WTC11 (cell line): ENCODE data around the gene OXER1. TPM values are rescaled to one million over a fixed set of nuclear protein-coding genes. Genes with fewer than 3 reads are reported as not detected.
A peak's percentile ranks its signal among the peaks of the same experiment; 100 is the strongest.

Source experiments
- ATAC-seq: fragments of 200-7000 bp; cut with Tn5 transposase; 2 replicates; pipeline ENCODE4 v1.10.0; 2021; ENCODE audit warnings: mild to moderate bottlenecking, moderate library complexity
- Bru-seq: library from RNA; stranded (reverse); fragments of 400-500 nt; gene quantifications from one replicate; lab custom pipeline; 2021; lab: Mats Ljungman, UMichigan
- CTCF ChIA-PET: fragments of 300-600 bp; sonication (Branson Sonifier 250); formaldehyde crosslinking; loops from one replicate; lab custom pipeline; 2021; ENCODE audit warnings: antibody characterized with exemption; lab: Charles Lee
- POLR2A ChIA-PET: fragments of 350-600 bp; sonication (Branson Sonifier 250); formaldehyde crosslinking; loops from one replicate; lab custom pipeline; 2021; ENCODE audit warnings: antibody characterized with exemption; lab: Charles Lee
- DNase-seq: peaks from one replicate; pipeline ENCODE4 v3.0.0; 2021; ENCODE audit warnings: low spot score
- H3K27ac Mint-ChIP-seq: 2 replicates; pipeline ENCODE4 v1.8.0; 2021; ENCODE audit warnings: mixed read lengths
- H3K27me3 Mint-ChIP-seq: 2 replicates; pipeline ENCODE4 v1.8.0; 2021; ENCODE audit warnings: low read depth, mild to moderate bottlenecking, moderate library complexity, mixed read lengths
- H3K36me3 Mint-ChIP-seq: 2 replicates; pipeline ENCODE4 v1.8.0; 2021; ENCODE audit warnings: mixed read lengths
- H3K4me1 Mint-ChIP-seq: 2 replicates; pipeline ENCODE4 v1.8.0; 2022; ENCODE audit warnings: mixed read lengths
- H3K4me3 Mint-ChIP-seq: 2 replicates; pipeline ENCODE4 v1.8.0; 2021; ENCODE audit warnings: mild to moderate bottlenecking, moderate library complexity, mixed read lengths
- H3K9me3 Mint-ChIP-seq: 2 replicates; pipeline ENCODE4 v1.8.0; 2021; ENCODE audit warnings: mixed read lengths
- AFF4 ChIP-seq: sonication (generic); formaldehyde crosslinking; IDR thresholded peaks from 2 replicates; pipeline ENCODE4 v1.8.1; 2023; ENCODE audit warnings: mild to moderate bottlenecking, missing genetic modification reagents, borderline replicate concordance
- ATF6 ChIP-seq: sonication (generic); formaldehyde crosslinking; IDR thresholded peaks from 2 replicates; pipeline ENCODE4 v1.8.1; 2023; ENCODE audit warnings: mild to moderate bottlenecking, missing genetic modification reagents
- CTCF ChIP-seq: fragments of 200-600 bp; IDR thresholded peaks from 2 replicates; pipeline ENCODE4 v1.8.0; 2022; ENCODE audit warnings: antibody characterized with exemption
- E2F1 ChIP-seq: sonication (generic); formaldehyde crosslinking; IDR thresholded peaks from 2 replicates; pipeline ENCODE4 v1.8.0; 2022; ENCODE audit warnings: mild to moderate bottlenecking, missing genetic modification reagents
- EMX1 ChIP-seq: fragments of 250-450 bp; sonication (Bioruptor Pico); IDR thresholded peaks from 2 replicates; pipeline ENCODE4 v1.8.0; 2021; ENCODE audit warnings: mild to moderate bottlenecking
- IRF2 ChIP-seq: sonication (generic); formaldehyde crosslinking; IDR thresholded peaks from 2 replicates; pipeline ENCODE4 v1.8.0; 2022; ENCODE audit warnings: low read depth, missing genetic modification reagents, borderline replicate concordance
- MAX ChIP-seq: sonication (generic); formaldehyde crosslinking; IDR thresholded peaks from 2 replicates; pipeline ENCODE4 v1.8.0; 2022; ENCODE audit warnings: mild to moderate bottlenecking, missing genetic modification reagents
- PRDM15 ChIP-seq: sonication (generic); formaldehyde crosslinking; IDR thresholded peaks from 2 replicates; pipeline ENCODE4 v1.8.0; 2022; ENCODE audit warnings: missing genetic modification reagents
- RORB ChIP-seq: fragments of 250-450 bp; sonication (Bioruptor Pico); IDR thresholded peaks from 2 replicates; pipeline ENCODE4 v1.9.0; 2021; ENCODE audit warnings: mild to moderate bottlenecking
- SMAD3 ChIP-seq: sonication (generic); formaldehyde crosslinking; IDR thresholded peaks from 2 replicates; pipeline ENCODE4 v1.8.0; 2022; ENCODE audit warnings: missing genetic modification reagents, mild to moderate bottlenecking, borderline replicate concordance
- TEAD1 ChIP-seq: sonication (generic); formaldehyde crosslinking; IDR thresholded peaks from 2 replicates; pipeline ENCODE4 v1.8.0; 2022; ENCODE audit warnings: mild to moderate bottlenecking, missing genetic modification reagents
- ZNF671 ChIP-seq: fragments of 250-450 bp; sonication (Bioruptor Pico); IDR thresholded peaks from 2 replicates; pipeline ENCODE4 v1.8.0; 2021; ENCODE audit warnings: mild to moderate bottlenecking
- long read RNA-seq, 3 experiments: library from RNA in 1 of 3; library from capped mRNA in 1 of 3; library from polyadenylated mRNA in 1 of 3; unstranded in 2 of 3; stranded (forward) in 1 of 3; transcript quantifications; one replicate each; pipeline ENCODE4 v2.0.0, GENCODE V29; 2021
- total RNA-seq: library from RNA; stranded (reverse); gene quantifications from 3 replicates; pipeline ENCODE4 v1.2.3, GENCODE V29; 2021

OXER1 gene
- 2.6 to 2.7 TPM (median 2.7 TPM) in 3 replicates for total RNA-seq
- percentile 28 among the genes with signal in this experiment for Bru-seq, nascent RNA
- long read RNA-seq, experiment 1, partial matches to known transcripts: 0 of 1 reads
- long read RNA-seq, experiment 1, other reads (novel, unspliced or antisense): 0 of 1 reads
- long read RNA-seq, experiment 2, partial matches to known transcripts: 0 of 1 reads
- long read RNA-seq, experiment 2, other reads (novel, unspliced or antisense): 0 of 1 reads
- long read RNA-seq, experiment 3: 0 reads

- CTCF ChIA-PET: no interaction called here
- POLR2A ChIA-PET: no interaction called here
- no peak for ATAC-seq
- Mint-ChIP-seq H3K4me1 (peaks cover 13% of the 10 kb centered on the region), H3K9me3 (no peaks in the 10 kb centered on the region), H3K4me3 (no peak within 1 kb of the TSS), H3K36me3 (peaks cover 3% of the 10 kb centered on the region; the same call in 1 of the 2 replicates), H3K27ac (peak within 1 kb of the TSS; percentile 57; the same call in 1 of the 2 replicates), H3K27me3 (no peaks in the 10 kb centered on the region)
- DNase-seq: no peak
- no peak for TF ChIP-seq ATF6 (CRISPR knock-in tag)
- no peak for TF ChIP-seq RORB (CRISPR knock-in tag)
- no peak for TF ChIP-seq EMX1 (CRISPR knock-in tag)
- no peak for TF ChIP-seq MAX (CRISPR knock-in tag)
- no peak for TF ChIP-seq AFF4 (CRISPR knock-in tag)
- no peak for TF ChIP-seq PRDM15 (CRISPR knock-in tag)
- TF ChIP-seq E2F1 (CRISPR knock-in tag): no peak
These were observed at the start of gene OXER1 for GRCh38 chr2:42764096-42764495. OXER1 (minus strand) TSS chr2:42764135; CDS start chr2:42764062, 73 bp downstream.

- DNase-seq (no peak), ATAC-seq (no peak)
- peak overlapping the region; percentile 51; the same call in 1 of the 2 replicates for H3K4me3 Mint-ChIP-seq
- no peak overlapping the region for H3K27ac Mint-ChIP-seq
- H3K4me1 Mint-ChIP-seq: peaks cover 18% of the 10 kb centered on the region
- ChIA-PET POLR2A (no interaction called here), CTCF (interaction anchor here (0.5 to 5.4 kb wide), 25 partner anchors 10 to 764 kb away, joined by 3 to 70 read pairs (median 3); partner anchors contain the start of gene HAAO)
- H3K9me3 Mint-ChIP-seq: peaks cover 23% of the 10 kb centered on the region
- H3K36me3 Mint-ChIP-seq: peaks cover 13% of the 10 kb centered on the region
- TF ChIP-seq TEAD1 (CRISPR knock-in tag) (no peak), ZNF671 (CRISPR knock-in tag) (no peak), SMAD3 (CRISPR knock-in tag) (no peak), IRF2 (CRISPR knock-in tag) (no peak), CTCF (peak; percentile 27; the same call in 1 of the 2 replicates)
- peaks cover 8% of the 10 kb centered on the region for H3K27me3 Mint-ChIP-seq
These were observed 49.1 kb upstream of the OXER1 start for GRCh38 chr2:42812899-42813479.
